ENCODE measurements around the gene UGGT2. TPM values are rescaled to one million over a fixed set of nuclear protein-coding genes. Genes with fewer than 3 reads are reported as not detected.
"Not testable (repeated sequence)": the region's sequence is repeated elsewhere in the genome, so short reads cannot be mapped to it uniquely, and the experiment has no call there.

Gene UGGT2
- total and polyA plus RNA-seq, 4 donors = 7.6 to 60.2 (median 16.3) TPM

- Histone ChIP-seq H3K4me3 (no peak overlapping the region), H3K4me1 (ENCODE audit: control insufficient read depth in 5 of 5, insufficient read depth in 5 of 5, low read length in 5 of 5) (peaks cover 0 to 14% (median 0%) of the 10 kb centered on the region in 5 donors), H3K27me3 (ENCODE audit: control insufficient read depth in 3 of 3, insufficient read depth in 3 of 3, low read length in 2 of 3) (no peaks in the 10 kb centered on the region), H3K27ac (ENCODE audit: low read depth in 1 of 2, low read length in 1 of 2) (no peak overlapping the region), H3K36me3 (ENCODE audit: control insufficient read depth in 4 of 4, insufficient read depth in 4 of 4, low read length in 4 of 4) (peaks cover 0 to 3% (median 1%) of the 10 kb centered on the region in 4 donors), H3K9me3 (ENCODE audit: control insufficient read depth in 4 of 4, insufficient read depth in 3 of 4, low read length in 3 of 4) (no peaks in the 10 kb centered on the region), H3K9ac (ENCODE audit: insufficient read depth in 1 of 2, low read length in 2 of 2) (no peak overlapping the region)
- ATAC-seq (ENCODE audit: insufficient read depth, low FRiP score) = no peak
- DNase-seq = no peak
- TF ChIP-seq CTCF (IDR thresholded peaks at IDR 0.05; ENCODE audit: control extremely low read depth, extremely low read depth) = no peak
Observed at GRCh38 chr13:96000069-96000468, 53.1 kb downstream of the UGGT2 start.

GRCh38 chr13:95987841-95988240 is 65.4 kb downstream of the UGGT2 start:
- WGBS, 2 donors = 92 to 98% methylated on average over 5 of the region's 5 CpGs
- H3K27me3 ChIP-seq (ENCODE audit: control insufficient read depth in 3 of 3, insufficient read depth in 3 of 3, low read length in 2 of 3) = no peaks in the 10 kb centered on the region
- DNase-seq = no peak
- no peak overlapping the region for H3K9ac ChIP-seq (ENCODE audit: insufficient read depth in 1 of 2, low read length in 2 of 2)
- H3K36me3 ChIP-seq (ENCODE audit: control insufficient read depth in 4 of 4, insufficient read depth in 4 of 4, low read length in 4 of 4) = peaks cover 0 to 5% (median 3%) of the 10 kb centered on the region in 4 donors
- no peak for TF ChIP-seq CTCF (IDR thresholded peaks at IDR 0.05; ENCODE audit: control extremely low read depth, extremely low read depth)
- H3K9me3 ChIP-seq (ENCODE audit: control insufficient read depth in 4 of 4, insufficient read depth in 3 of 4, low read length in 3 of 4) = no peaks in the 10 kb centered on the region
- H3K4me1 ChIP-seq (ENCODE audit: control insufficient read depth in 5 of 5, insufficient read depth in 5 of 5, low read length in 5 of 5) = no peaks in the 10 kb centered on the region
- no peak overlapping the region for H3K4me3 ChIP-seq
- no peak for ATAC-seq (ENCODE audit: insufficient read depth, low FRiP score)
- H3K27ac ChIP-seq (ENCODE audit: low read depth in 1 of 2, low read length in 1 of 2) = no peak overlapping the region

GRCh38 chr13:95982144-95982543 is 71.1 kb downstream of the UGGT2 start:
- TF ChIP-seq CTCF (IDR thresholded peaks at IDR 0.05; ENCODE audit: control extremely low read depth, extremely low read depth) = no peak
- no peaks in the 10 kb centered on the region for H3K4me1 ChIP-seq (ENCODE audit: control insufficient read depth in 5 of 5, insufficient read depth in 5 of 5, low read length in 5 of 5)
- H3K9me3 ChIP-seq (ENCODE audit: control insufficient read depth in 4 of 4, insufficient read depth in 3 of 4, low read length in 3 of 4) = no peaks in the 10 kb centered on the region
- H3K36me3 ChIP-seq (ENCODE audit: control insufficient read depth in 4 of 4, insufficient read depth in 4 of 4, low read length in 4 of 4) = peaks cover 0 to 6% (median 2%) of the 10 kb centered on the region in 4 donors
- WGBS, 2 donors = 86% methylated on average over 4 of the region's 4 CpGs
- ATAC-seq (ENCODE audit: insufficient read depth, low FRiP score) (no peak), DNase-seq (no peak)
- no peak overlapping the region for H3K9ac ChIP-seq (ENCODE audit: insufficient read depth in 1 of 2, low read length in 2 of 2)
- no peak overlapping the region for H3K27ac ChIP-seq (ENCODE audit: low read depth in 1 of 2, low read length in 1 of 2)
- no peak overlapping the region for H3K4me3 ChIP-seq
- H3K27me3 ChIP-seq (ENCODE audit: control insufficient read depth in 3 of 3, insufficient read depth in 3 of 3, low read length in 2 of 3) = no peaks in the 10 kb centered on the region

- H3K36me3 ChIP-seq (ENCODE audit: control insufficient read depth in 4 of 4, insufficient read depth in 4 of 4, low read length in 4 of 4); H3K27me3 ChIP-seq (ENCODE audit: control insufficient read depth in 3 of 3, insufficient read depth in 3 of 3, low read length in 2 of 3); H3K4me1 ChIP-seq (ENCODE audit: control insufficient read depth in 5 of 5, insufficient read depth in 5 of 5, low read length in 5 of 5); H3K4me3 ChIP-seq; H3K27ac ChIP-seq (ENCODE audit: low read depth in 1 of 2, low read length in 1 of 2); DNase-seq; H3K9ac ChIP-seq (ENCODE audit: insufficient read depth in 1 of 2, low read length in 2 of 2); H3K9me3 ChIP-seq (ENCODE audit: control insufficient read depth in 4 of 4, insufficient read depth in 3 of 4, low read length in 3 of 4); ATAC-seq (ENCODE audit: insufficient read depth, low FRiP score): not testable (repeated sequence)
- 96% methylated on average over 6 of the region's 6 CpGs for WGBS, 2 donors
Observed at GRCh38 chr13:95972651-95973050, 80.5 kb downstream of the UGGT2 start.
